NCI-H1694 (cell line): ENCODE measurements around the gene PBX2.
A peak's percentile ranks its signal among the peaks of the same experiment; 100 is the strongest.
"Not testable (repeated sequence)": the region's sequence is repeated elsewhere in the genome, so short reads cannot be mapped to it uniquely, and the experiment has no call there.

ENCODE experiments used
- DNase-seq: peaks from one replicate; lab custom pipeline; 2025; lab: John Stamatoyannopoulos, UW

Gene PBX2

DNA sequence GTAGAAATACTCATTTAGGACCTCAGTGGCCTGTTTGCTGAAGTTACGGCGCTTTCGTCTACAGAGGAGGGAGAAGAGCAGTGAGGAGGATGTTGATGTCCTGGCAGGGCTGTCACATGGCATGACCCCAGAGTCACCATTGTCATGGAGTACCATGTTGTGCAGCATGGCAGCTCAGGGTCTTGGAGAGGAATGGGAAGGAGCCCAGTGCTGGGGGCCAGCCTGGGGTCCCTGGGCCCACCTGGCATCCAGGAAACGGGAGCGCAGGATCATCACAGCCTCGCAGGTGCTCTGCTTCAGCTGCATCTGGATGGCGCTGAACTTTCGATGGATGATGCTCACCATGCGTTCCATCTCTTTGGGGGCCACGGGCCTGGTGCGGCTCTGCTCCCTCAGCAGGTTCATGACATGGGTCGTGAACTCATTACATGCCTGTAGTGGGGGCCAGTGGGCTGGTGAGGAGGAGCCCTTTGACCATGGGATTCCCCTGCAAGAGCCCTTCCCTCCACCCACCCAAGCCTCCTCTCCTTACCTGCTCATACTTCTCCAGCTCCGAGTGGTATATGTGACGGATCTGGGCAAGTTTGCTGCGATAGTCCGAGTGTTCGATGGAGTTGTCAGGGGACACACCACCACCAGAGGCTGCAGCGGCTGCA lies 2.1 kb downstream of the PBX2 start:
- not testable (repeated sequence) for DNase-seq

DNA sequence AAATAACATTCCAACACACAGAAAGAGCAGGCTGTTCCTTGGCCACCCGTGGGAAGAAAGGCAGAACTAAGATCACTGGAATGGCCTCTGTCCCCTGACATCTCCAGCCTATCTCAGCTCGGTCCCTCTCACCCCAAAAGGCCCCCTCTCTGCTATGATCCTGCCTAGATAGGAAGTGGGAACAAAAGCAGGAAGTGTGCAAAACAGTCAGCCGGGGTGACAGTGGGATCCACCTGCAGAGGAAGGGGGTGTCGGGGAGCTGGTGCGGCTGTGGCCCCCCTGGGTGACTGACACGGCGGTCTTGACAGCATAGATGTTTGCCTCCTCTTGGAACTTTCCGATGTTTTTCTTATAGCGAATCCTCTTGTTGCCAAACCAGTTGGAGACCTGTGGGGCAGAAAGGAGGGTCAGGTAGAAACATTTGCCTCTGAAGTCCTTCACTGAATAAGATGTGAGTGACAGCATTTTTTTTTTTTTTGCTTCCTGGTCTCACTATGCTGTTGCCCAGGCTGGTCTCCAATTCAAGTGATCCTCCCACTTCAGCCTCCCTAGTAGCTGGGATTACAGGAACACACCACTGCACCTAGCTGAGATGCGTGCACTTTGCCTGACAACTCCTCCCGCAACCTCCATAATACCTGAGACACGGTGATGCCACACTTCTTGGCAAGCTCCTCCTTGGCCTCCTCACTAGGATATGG lies 2.8 kb downstream of the PBX2 start:
- DNase-seq: no peak

DNA sequence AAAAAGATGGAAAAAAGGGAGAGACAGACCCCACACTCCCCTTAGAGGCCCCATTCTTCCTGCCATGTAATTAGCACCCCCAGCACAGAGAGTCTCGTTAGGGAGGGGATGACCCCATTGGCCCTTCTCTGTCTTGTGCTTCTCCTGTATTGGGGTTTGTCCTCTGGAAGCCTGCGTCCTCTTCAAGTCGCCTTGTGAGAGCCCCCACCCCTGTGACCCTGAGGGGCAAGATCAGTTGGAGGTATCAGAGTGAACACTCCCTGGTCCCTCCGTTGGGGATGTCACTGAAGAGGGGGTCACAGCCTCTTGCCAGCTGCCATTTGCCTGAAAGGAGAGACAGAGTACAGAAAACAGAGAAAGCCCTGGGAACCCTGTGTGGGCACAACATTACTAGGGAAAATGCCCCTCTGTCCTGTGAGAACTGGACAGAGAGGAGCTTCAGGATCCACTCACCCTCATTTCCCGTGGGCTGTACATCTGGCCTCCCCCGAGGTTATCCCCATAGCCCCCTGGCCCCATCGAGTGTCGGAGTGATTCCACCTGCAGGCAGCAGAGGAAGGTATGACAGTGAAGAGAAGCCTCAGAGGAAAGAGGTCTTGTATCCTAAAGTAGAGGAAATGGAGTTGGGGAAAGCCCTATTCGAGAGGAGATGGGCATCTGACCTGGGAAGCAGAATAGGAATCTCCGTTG lies 3.7 kb downstream of the PBX2 start:
- not testable (repeated sequence) for DNase-seq

DNA sequence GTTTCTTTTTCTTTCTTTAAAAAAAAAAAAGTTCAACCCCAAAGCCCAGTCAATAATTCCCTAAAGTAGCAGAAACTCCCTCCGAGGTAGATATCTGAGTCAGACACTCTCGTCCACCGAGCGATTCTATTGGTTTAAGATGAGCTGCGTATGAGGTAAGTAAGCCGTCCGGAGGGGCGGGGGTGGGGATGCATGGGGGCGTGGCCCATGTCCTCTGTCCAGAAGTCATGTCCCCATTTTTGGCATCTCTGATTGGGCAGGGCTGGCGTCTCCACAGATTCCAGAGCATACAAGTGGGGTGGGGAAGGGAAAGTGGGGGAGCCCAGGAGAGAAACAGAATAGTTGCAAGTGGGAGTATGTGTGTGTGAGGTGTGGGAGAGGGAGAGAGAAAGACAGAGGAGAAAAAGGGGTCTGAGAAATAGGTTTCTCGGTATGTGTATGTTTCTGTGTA lies 4.3 kb downstream of the PBX2 start:
- not testable (repeated sequence) for DNase-seq

DNA sequence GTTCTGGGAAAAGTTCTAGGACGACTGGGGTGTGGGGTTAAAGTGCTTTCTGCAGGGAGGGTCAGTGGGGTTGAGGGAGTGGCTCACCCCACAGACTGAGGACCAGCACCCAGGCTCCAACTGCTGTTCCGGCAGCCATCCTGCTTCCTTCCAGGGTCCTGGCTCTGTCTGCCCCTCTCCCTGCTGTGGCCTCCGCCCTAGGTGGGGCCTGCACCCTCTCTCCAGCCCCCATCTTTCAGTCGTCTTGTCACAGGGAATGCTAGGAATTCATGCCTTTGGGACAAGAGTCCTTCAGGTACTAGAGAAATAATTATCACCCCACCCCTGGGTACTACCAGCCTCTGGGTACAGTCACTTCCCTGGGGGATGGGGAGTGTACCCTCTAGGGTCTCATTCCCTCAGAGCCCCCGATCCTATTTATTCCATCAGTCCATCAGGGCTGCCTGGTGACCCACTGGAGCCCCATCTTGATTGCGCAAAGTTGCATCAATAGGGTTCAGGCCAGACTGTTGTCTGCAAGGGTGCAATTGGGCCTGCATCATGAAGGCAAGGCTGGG lies 5.8 kb downstream of the PBX2 start, which contains the start of gene AGER:
Gene AGER, minus strand, starts transcription at position 170 of the 557 bp plus-strand sequence. Its CDS starts 31 bp downstream, at position 139.
- DNase-seq: no peak

GRCh38 chr6:32183483-32184083 lies 6.4 kb downstream of the PBX2 start:
- DNase-seq: no peak

DNA sequence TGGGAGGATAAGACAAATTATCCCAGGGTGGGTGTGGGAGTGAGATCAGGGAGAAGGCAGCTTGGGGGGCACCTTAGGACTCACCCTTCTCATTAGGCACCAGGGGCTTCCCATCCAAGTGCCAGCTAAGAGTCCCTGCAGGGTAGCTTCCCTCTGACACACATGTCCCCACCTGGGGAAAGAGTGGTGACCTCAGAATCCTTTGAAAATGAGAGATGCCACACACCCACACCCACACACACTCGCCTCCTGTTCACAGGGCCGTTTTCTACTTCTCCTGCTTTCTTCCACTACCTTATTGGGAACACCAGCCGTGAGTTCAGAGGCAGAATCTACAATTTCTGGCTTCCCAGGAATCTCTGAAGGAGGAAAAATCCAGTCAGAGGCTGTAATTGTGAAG lies 7.0 kb downstream of the PBX2 start:
- no peak for DNase-seq

DNA sequence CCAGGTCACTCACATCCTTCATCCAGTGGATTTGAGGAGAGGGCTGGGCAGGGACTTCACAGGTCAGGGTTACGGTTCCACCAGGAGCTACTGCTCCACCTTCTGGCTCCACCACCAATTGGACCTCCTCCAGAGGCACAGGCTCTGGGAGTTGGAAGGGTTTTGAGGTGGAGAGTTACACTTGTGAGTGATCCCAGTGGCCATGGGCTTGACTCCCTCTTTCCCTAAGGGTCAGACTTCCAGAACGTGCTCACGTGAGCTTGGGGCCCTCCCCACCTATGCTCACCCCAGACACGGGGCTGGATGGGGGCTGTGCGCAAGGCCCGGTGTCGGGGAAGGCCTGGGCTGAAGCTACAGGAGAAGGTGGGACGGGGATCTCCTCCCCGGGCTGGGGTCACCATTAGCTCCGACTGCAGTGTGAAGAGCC lies 7.4 kb downstream of the PBX2 start:
- DNase-seq: no peak

DNA sequence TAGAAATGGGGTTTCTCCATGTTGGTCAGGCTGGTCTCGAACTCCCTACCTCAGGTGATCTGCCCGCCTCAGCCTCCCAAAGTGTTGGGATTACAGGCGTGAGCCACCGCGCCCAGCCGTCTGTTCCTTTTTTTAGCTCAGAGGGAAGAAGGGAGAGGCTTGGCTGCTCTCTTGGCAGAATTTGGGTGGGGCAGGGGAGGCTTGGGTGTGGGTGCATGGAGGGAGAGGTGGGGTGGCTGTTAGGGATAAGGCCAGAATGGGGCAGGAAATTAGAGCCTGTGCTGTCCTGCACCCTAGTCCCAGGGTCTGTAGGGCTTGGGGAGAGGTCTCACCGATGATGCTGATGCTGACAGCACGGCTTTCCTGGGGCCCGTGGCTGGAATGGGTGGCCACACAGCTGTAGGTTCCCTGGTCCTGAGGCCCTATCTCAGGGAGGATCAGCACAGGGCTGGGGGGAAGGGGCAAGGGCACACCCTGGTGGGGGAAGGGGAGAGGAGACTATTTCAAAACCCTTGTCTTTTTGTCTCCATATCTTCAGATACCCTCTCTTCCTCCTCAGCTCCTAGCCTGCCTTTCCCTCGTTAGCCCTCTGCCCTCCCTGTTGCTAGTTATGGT lies 8.0 kb downstream of the PBX2 start:
- no peak for DNase-seq

DNA sequence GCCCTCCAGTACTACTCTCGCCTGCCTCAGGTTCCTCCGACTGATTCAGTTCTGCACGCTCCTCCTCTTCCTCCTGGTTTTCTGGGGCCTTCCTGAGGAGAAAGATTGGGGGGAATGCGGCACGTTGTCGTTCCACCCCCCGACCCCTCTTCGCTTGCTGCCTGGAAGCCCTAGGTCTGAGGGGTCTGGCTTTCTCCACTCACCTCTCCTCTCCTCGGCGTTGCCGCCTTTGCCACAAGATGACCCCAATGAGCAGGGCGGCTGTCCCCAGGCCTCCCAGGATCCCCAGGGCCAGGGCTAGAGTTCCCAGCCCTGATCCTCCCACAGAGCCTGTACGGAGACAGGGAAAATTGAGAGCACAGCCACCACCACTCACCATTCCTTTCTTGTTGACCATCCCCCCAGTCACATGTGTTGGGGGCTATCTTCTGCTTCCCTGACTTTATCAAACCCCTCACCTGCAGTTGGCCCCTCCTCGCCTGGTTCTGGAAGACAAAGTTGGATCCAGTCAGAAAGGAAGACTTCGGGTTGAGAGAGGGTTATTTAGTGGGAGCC lies 8.8 kb downstream of the PBX2 start:
- no peak for DNase-seq

- DNase-seq: no peak
Observed at GRCh38 chr6:32179766-32180405, 10.1 kb downstream of the PBX2 start.

- no peak for DNase-seq
Observed at GRCh38 chr6:32178547-32179440, 11.2 kb downstream of the PBX2 start.

DNA sequence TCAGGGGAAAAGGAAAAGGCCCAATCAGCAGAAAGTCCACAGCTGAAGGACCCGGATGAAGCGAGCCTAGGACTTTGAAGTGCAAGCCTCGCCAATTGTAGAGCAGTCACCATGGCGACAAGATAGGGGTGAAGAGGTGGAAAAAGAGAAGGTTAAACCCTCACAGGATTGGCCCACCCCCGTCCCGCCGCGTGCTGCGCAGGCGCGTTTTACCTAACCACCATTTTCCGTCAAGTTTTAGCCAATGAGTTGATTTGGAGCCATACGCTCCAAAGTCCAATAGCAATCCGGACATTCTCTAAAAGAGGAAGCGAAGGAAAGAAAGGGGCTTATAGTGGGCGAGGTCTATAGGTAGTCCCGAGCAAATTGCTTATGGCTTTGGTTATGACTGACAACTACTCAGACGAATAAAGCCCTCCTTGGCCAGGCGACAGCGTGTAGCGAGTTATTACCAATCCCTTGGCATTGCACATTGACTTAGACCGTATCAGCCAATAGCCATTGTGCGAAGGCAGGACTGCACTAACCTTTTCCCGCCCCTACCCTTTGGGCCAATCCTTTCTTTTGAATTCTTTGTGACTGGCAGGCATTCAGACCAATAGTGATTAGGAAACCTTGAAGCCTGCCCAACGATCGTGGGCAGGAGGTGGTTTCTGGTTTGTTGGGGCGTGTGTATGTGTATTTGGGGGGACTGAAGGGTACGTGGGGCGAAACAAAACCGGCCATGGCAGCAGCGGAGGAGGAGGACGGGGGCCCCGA lies 12.0 kb downstream of the PBX2 start, which contains the start of gene RNF5:
Gene RNF5, plus strand, starts transcription at position 618 of the 759 bp plus-strand sequence. Its CDS starts 107 bp downstream, at position 725.
- peak; percentile 99 for DNase-seq

DNA sequence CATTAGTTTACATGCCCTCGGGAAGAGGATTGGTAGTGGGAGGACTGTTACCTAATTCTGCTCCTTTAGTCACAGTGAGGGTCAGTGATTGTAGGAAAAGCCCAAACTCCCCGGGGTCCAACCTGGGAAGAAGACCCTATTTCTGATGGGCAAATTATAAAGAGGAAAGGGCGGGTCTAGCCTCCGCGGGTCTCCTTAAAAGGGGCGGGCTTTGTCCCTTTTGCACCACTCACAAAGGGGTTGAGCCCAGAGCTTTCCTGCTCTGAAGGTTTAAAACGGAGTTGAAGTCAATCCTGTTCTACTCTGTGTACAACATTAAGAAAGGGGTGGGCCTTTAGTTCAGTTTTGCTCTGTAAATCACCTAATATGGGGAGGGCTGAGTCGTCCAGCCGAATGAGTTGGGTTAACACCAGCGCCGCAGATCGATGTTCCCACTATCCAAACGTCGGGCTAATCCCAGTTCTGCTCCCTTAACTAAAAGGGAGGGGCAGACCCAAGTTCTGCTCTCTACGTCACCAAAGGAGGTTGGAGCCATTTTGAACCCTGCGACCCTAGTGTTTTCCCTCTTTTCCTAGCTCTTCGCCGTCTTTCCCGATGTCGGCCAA lies 12.7 kb downstream of the PBX2 start:
- peak; percentile 76 for DNase-seq

DNA sequence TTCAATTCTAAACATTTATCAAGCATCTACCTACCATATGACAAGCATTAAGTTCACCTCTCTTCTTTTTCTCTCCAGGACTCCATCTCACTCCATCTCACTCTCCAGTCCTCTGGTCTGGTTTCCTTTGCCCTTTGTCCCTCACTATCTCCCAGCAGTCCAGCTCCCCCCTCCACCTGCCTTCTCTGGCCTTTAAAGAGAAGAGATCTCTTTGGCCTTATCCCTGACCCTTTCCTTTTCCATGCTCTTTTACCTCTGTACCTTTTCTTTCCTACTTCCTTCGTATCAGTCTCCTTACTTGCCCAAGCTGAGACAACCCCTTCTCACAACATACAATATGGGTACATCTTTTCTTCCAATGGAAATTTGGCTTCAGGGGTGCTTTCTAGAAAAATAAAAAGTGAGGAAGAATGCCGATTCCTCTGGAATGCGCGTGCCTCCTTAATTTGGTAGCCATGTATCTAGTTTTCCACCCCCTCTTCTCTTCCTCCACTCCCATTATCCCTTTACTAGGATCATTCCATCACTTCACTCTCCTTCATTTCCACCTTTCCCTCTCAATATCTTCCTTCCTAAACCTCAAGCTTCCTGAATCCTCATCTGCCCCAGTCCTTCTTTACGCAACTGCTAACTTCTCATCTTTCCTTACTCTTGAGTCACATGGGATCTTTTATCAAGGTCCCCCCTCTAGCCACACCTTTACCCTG lies 13.4 kb downstream of the PBX2 start:
- no peak for DNase-seq

DNA sequence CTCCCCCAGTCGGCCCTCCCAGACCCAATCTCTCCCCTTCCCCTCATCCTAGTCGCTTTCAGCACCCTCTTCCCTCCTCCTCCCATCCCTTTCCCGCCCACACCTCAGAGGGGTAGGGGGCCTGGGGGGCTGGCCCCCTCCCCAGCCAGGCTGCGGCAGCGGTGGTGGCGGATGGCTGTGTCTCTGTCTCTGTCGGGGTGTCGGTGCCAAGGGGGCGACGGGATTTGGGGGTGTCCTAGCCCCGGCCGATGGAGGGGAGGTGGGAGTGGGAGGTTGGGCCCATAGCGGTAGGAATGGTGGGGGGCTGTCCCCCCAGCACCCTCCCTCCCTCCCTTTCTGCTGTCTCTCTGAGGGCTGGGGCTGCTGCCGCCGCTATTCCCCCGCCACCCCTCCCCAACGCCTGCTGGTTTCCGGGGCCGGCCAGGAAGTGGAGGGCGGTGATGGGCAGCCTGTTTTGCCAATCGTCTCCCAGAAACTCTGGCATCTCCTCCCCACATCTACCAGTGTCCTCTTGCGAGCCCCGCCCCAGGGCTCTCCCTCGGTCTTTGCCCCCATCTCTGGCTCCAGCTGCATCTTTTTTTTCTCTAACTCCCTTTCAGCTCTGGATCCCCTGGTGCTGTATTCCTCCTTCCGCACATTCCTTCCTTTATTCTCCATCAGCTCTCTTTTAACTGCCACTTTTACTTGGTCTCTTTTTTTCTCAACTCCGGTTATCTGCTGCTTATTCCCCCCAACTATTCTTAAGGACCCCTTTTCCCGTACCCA lies 14.1 kb downstream of the PBX2 start, which contains the start of gene AGPAT1:
Gene AGPAT1, minus strand, starts transcription at position 374 of the 765 bp plus-strand sequence. CDS start 4,588 bp downstream, outside the sequence.
- peak; percentile 86 for DNase-seq

DNA sequence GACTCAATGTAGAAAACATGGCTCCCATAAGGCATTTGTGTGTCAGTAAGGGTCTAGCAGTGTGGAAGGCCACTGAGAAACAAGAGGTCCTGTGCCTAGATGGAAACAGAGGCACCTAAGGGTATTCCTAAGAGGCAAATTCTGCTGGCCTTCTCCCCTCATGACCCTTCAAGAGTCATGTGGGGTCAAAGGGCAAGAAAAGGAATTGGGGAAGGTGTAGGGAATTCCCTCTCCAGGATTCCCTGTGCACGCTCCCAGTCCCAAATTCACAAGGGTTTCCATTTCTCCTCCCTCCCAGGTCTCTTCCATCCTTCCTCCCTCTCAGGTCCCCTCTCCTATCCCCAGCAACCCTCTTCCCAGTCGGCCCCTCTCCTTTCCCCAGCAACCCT lies 14.7 kb downstream of the PBX2 start:
- no peak for DNase-seq
